Panc1 (cell line): ENCODE results near the gene AFG1L.

ENCODE experiments used
- POLR2AphosphoS5 ChIP-seq: IDR thresholded peaks from 2 replicates; pipeline ENCODE4 v1.6.1; 2012; ENCODE audit warnings: mild to moderate bottlenecking, low read depth, low read length, moderate library complexity
- TF ChIP-seq, protein P1 (sequence below): fragments of 450-650 bp; IDR thresholded peaks from 2 replicates; pipeline ENCODE4 v1.5.1; 2017; ENCODE audit warnings: mild to moderate bottlenecking

DNA sequence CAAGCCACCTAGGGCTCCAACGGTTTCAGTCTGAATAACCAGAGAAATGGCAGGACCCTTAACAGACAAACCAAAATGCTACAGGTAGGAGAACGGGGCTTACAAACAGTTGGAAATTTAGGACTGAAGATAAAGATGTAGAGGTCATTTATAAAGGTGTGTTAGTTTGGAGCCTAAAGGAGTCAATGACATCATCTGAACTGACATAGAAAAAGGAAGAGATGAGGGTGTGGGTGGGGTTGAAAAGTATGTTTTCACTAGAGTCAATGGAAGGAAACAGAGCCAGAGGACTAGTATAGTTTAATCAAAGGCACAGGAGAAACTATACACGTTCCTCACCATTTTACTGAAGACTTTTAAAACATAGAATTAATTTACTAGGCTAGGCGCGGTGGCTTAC is 194.8 kb downstream of the AFG1L start:
- TF ChIP-seq, protein P1, sequence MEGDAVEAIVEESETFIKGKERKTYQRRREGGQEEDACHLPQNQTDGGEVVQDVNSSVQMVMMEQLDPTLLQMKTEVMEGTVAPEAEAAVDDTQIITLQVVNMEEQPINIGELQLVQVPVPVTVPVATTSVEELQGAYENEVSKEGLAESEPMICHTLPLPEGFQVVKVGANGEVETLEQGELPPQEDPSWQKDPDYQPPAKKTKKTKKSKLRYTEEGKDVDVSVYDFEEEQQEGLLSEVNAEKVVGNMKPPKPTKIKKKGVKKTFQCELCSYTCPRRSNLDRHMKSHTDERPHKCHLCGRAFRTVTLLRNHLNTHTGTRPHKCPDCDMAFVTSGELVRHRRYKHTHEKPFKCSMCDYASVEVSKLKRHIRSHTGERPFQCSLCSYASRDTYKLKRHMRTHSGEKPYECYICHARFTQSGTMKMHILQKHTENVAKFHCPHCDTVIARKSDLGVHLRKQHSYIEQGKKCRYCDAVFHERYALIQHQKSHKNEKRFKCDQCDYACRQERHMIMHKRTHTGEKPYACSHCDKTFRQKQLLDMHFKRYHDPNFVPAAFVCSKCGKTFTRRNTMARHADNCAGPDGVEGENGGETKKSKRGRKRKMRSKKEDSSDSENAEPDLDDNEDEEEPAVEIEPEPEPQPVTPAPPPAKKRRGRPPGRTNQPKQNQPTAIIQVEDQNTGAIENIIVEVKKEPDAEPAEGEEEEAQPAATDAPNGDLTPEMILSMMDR, result no peak
- TF ChIP-seq POLR2AphosphoS5, result no peak
